Fibroblast of mammary gland (primary cell): ENCODE measurements around the gene PISD.

Source experiments
- DNase-seq: peaks from one replicate; pipeline ENCODE4 v3.0.0-alpha.2; 2010; ENCODE audit warnings: low read depth
- H3K4me3 ChIP-seq: 2 replicates; pipeline ENCODE4 v1.5.1; 2011; ENCODE audit warnings: low read depth, mild to moderate bottlenecking, low read length, moderate library complexity; ENCODE audit not compliant: control insufficient read depth
- TF ChIP-seq, protein P1 (sequence below): conservative IDR thresholded peaks from 2 replicates; pipeline ENCODE4 v1.5.1; 2011; ENCODE audit warnings: low read depth, low read length, inconsistent platforms; ENCODE audit not compliant: control insufficient read depth, insufficient read depth

The PISD gene

GRCh38 chr22:31569126-31569525 is 92.9 kb downstream of the PISD start:
- H3K4me3 ChIP-seq = no peak overlapping the region
- no peak for DNase-seq
- TF ChIP-seq, protein P1, sequence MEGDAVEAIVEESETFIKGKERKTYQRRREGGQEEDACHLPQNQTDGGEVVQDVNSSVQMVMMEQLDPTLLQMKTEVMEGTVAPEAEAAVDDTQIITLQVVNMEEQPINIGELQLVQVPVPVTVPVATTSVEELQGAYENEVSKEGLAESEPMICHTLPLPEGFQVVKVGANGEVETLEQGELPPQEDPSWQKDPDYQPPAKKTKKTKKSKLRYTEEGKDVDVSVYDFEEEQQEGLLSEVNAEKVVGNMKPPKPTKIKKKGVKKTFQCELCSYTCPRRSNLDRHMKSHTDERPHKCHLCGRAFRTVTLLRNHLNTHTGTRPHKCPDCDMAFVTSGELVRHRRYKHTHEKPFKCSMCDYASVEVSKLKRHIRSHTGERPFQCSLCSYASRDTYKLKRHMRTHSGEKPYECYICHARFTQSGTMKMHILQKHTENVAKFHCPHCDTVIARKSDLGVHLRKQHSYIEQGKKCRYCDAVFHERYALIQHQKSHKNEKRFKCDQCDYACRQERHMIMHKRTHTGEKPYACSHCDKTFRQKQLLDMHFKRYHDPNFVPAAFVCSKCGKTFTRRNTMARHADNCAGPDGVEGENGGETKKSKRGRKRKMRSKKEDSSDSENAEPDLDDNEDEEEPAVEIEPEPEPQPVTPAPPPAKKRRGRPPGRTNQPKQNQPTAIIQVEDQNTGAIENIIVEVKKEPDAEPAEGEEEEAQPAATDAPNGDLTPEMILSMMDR = no peak
